Prostate gland (tissue), 2 donors: ENCODE results near the gene ABCA10.
"Not testable (repeated sequence)": the region's sequence is repeated elsewhere in the genome, so short reads cannot be mapped to it uniquely, and the experiment has no call there.

Experiments
- CTCF ChIP-seq, 4 experiments: fragments of 200-600 bp in 2 of 4; fragments of 450-650 bp in 2 of 4; sonication (generic) in 2 of 4; IDR thresholded peaks; 1 replicate in 3 of 4; 2 replicates in 1 of 4; pipeline ENCODE4 v1.5.1; 2016 to 2019; ENCODE audit warnings: antibody characterized with exemption in 4 of 4, mild to moderate bottlenecking in 2 of 4, moderate library complexity in 2 of 4
- POLR2A ChIP-seq: fragments of 450-650 bp; IDR thresholded peaks from one replicate; pipeline ENCODE4 v1.6.1; 2016; ENCODE audit warnings: antibody characterized with exemption, mild to moderate bottlenecking
- POLR2AphosphoS5 ChIP-seq: sonication (generic); formaldehyde crosslinking; IDR thresholded peaks from one replicate; pipeline ENCODE4 v1.6.1; 2017; ENCODE audit warnings: antibody characterized with exemption

- TF ChIP-seq CTCF (IDR thresholded peaks at IDR 0.05); POLR2A; POLR2AphosphoS5: not testable (repeated sequence)
These were observed 32.4 kb downstream of the ABCA10 start for GRCh38 chr17:69196105-69196653.
